ENCODE data around the gene CSTPP1. TPM values are rescaled to one million over a fixed set of nuclear protein-coding genes. Genes with fewer than 3 reads are reported as not detected.

CSTPP1 gene
- total and polyA plus RNA-seq, 2 donors (not counting 3 experiments of a cell fraction or from before 2014, with no cell fraction given) = 25.9 to 38.2 TPM

DNA sequence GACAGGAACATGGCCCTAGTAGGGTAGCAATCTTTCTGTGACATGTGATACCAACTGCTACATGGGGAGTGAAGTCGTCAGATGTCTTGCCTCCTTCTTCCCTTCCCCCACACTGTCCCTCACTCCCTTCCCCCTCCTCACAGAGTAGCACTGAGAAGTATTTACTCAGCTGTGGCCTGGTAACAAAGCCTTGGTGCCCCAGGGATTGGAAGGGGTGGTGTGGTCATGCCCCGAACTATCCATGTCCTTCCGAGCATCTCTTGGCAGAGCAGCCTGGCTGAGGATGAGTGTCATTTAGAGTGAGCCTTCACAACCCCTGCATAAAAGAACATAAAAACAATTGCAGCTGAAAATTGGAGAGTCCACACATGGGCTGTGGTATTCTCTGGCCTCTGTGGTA, 194.0 kb downstream of the CSTPP1 start:
- Histone ChIP-seq H3K27ac (ENCODE audit: insufficient read depth, low read depth, low read length) (no peak overlapping the region), H3K27me3 (ENCODE audit: control insufficient read depth in 2 of 2, insufficient read depth in 2 of 2, low read length in 2 of 2) (no peaks in the 10 kb centered on the region), H3K4me3 (replicated peaks in 1 of 3; ENCODE audit: insufficient read depth in 1 of 3, low read depth in 1 of 3, low read length in 3 of 3) (no peak overlapping the region), H3K4me1 (ENCODE audit: control insufficient read depth, extremely low read depth, insufficient read depth, low read length) (no peaks in the 10 kb centered on the region), H2AFZ (ENCODE audit: low read depth, low read length) (no peak overlapping the region), H4K20me1 (replicated peaks; ENCODE audit: control insufficient read depth, extremely low read depth, insufficient read depth, low read length) (no peaks in the 10 kb centered on the region), H3K36me3 (ENCODE audit: control insufficient read depth in 2 of 2, extremely low read depth in 1 of 2, insufficient read depth in 2 of 2, low read length in 2 of 2) (no peaks in the 10 kb centered on the region), H3K4me2 (ENCODE audit: insufficient read depth, low read length) (no peak overlapping the region), H3K9me1 (replicated peaks; ENCODE audit: control insufficient read depth, extremely low read depth, insufficient read depth, low read length) (no peaks in the 10 kb centered on the region), H3K79me2 (ENCODE audit: control insufficient read depth, insufficient read depth, low read length) (no peaks in the 10 kb centered on the region), H3K9ac (replicated peaks; ENCODE audit: extremely low read depth, insufficient read depth, low read length) (no peak overlapping the region), H3K9me3 (replicated peaks; ENCODE audit: control insufficient read depth, insufficient read depth, low read length) (no peaks in the 10 kb centered on the region)
- no peak for FAIRE-seq
- ChIA-PET POLR2A (interaction anchor here (0.7 kb wide), 1 partner anchor 276 kb away, joined by 3 read pairs; no protein-coding TSS in a partner anchor), CTCF (interaction anchor here (0.9 to 3.4 kb wide), 2 partner anchors 18 to 22 kb away, joined by 3 to 13 read pairs; no protein-coding TSS in a partner anchor)
- no TSS peak for BruUV-seq (replicated peaks)
- no peak for TF ChIP-seq POLR2AphosphoS5 (IDR thresholded peaks at IDR 0.05; ENCODE audit: insufficient read depth, low read depth, low read length)
- no peak for TF ChIP-seq POLR2A (IDR thresholded peaks at IDR 0.05; ENCODE audit: low read depth, low read length)
- no peak for TF ChIP-seq MYC (IDR thresholded peaks at IDR 0.05; ENCODE audit: low read depth, low read length)
- no peak for TF ChIP-seq CTCF (IDR thresholded peaks at IDR 0.05; ENCODE audit: extremely low read depth in 1 of 2, insufficient read depth in 1 of 2, low read depth in 1 of 2, low read length in 2 of 2)
- no peak for TF ChIP-seq GATA2 (IDR thresholded peaks at IDR 0.05; ENCODE audit: insufficient read depth, insufficient read length, low read depth, low read length)
- TF ChIP-seq JUN (IDR thresholded peaks at IDR 0.05; ENCODE audit: borderline replicate concordance, insufficient read depth, insufficient read length, low read depth) = no peak
- TF ChIP-seq EZH2 (IDR thresholded peaks at IDR 0.05; ENCODE audit: borderline replicate concordance, low read depth, low read length, severe bottlenecking) = no peak
- TF ChIP-seq MAX (IDR thresholded peaks at IDR 0.05; ENCODE audit: insufficient read depth, insufficient read length) = no peak
- TF ChIP-seq FOS (IDR thresholded peaks at IDR 0.05; ENCODE audit: borderline replicate concordance, insufficient read depth, low read length) = no peak
- intact Hi-C loops (cut with micrococcal nuclease) = no loop called here
- dilution Hi-C loops (cut with MboI; ENCODE audit: extremely low pct_ligation_motif_present, low sequenced_read_pairs) = no loop called here
- no peak for DNase-seq (ENCODE audit: low read depth, low spot score)

Data from endothelial cell of umbilical vein (primary cell).